Measurements from ENCODE around the gene DIABLO.
A peak's percentile ranks its signal among the peaks of the same experiment; 100 is the strongest.

The DIABLO gene

GRCh38 chr12:122225683-122226365 lies at the start of gene DIABLO:
Gene DIABLO, minus strand, starts transcription at chr12:122226052. Its CDS starts 38 bp downstream, at chr12:122226014.
- H3K4me2 ChIP-seq (ENCODE audit: low read depth, low read length), result peak within 1 kb of the TSS; percentile 57
- H3K4me1 ChIP-seq (ENCODE audit: low read length), result 0 out of 2 replicates have a peak, but pooled peaks cover 3% of the 10 kb centered on the region
- peak within 1 kb of the TSS; percentile 69; the same call in 1 of the 2 replicates for H2AFZ ChIP-seq (ENCODE audit: low read length)
- no peaks in the 10 kb centered on the region for H3K9me2 ChIP-seq (replicated peaks; ENCODE audit: insufficient read depth, low read length)
- H3K4me3 ChIP-seq (ENCODE audit: low read length), result peak within 1 kb of the TSS; percentile 85
- H3K27ac ChIP-seq (ENCODE audit: low read length), result peak within 1 kb of the TSS; percentile 88
- H3F3A ChIP-seq (ENCODE audit: insufficient read depth, low read length), result no peaks in the 10 kb centered on the region
- H3K36me3 ChIP-seq (replicated peaks; ENCODE audit: insufficient read depth, low read length), result no peaks in the 10 kb centered on the region
- peak within 1 kb of the TSS; percentile 78 for H3K9ac ChIP-seq (ENCODE audit: low read length)
- peak; percentile 96 for DNase-seq
- peaks cover 35% of the 10 kb centered on the region for H3K79me2 ChIP-seq (ENCODE audit: low read length)
- no peaks in the 10 kb centered on the region for H4K20me1 ChIP-seq (ENCODE audit: insufficient read depth, low read length)
- no peaks in the 10 kb centered on the region for H3K9me3 ChIP-seq (replicated peaks; ENCODE audit: insufficient read depth, low read length)
- H3K27me3 ChIP-seq (replicated peaks; ENCODE audit: insufficient read depth, low read length), result no peaks in the 10 kb centered on the region
- TF ChIP-seq CTCF (IDR thresholded peaks at IDR 0.05; ENCODE audit: low read length) (no peak), EZH2phosphoT487 (IDR thresholded peaks at IDR 0.05; ENCODE audit: low read length) (no peak), EZH2 (optimal IDR thresholded peaks at IDR 0.05; ENCODE audit: low read depth, low read length) (no peak)

- H3K4me2 ChIP-seq (ENCODE audit: low read depth, low read length), result no peak overlapping the region
- no peak overlapping the region for H3K27ac ChIP-seq (ENCODE audit: low read length)
- no peak overlapping the region for H3K4me3 ChIP-seq (ENCODE audit: low read length)
- TF ChIP-seq CTCF (IDR thresholded peaks at IDR 0.05; ENCODE audit: low read length) (no peak), EZH2phosphoT487 (IDR thresholded peaks at IDR 0.05; ENCODE audit: low read length) (no peak), EZH2 (optimal IDR thresholded peaks at IDR 0.05; ENCODE audit: low read depth, low read length) (no peak)
- no peaks in the 10 kb centered on the region for H3K79me2 ChIP-seq (ENCODE audit: low read length)
- H3K36me3 ChIP-seq (replicated peaks; ENCODE audit: insufficient read depth, low read length), result no peaks in the 10 kb centered on the region
- H3K9ac ChIP-seq (ENCODE audit: low read length), result no peak overlapping the region
- H3K9me2 ChIP-seq (replicated peaks; ENCODE audit: insufficient read depth, low read length), result no peaks in the 10 kb centered on the region
- no peaks in the 10 kb centered on the region for H3F3A ChIP-seq (ENCODE audit: insufficient read depth, low read length)
- no peak for DNase-seq
- H3K4me1 ChIP-seq (ENCODE audit: low read length), result no peaks in the 10 kb centered on the region
- no peaks in the 10 kb centered on the region for H3K9me3 ChIP-seq (replicated peaks; ENCODE audit: insufficient read depth, low read length)
- H4K20me1 ChIP-seq (ENCODE audit: insufficient read depth, low read length), result no peaks in the 10 kb centered on the region
- no peak overlapping the region for H2AFZ ChIP-seq (ENCODE audit: low read length)
- no peaks in the 10 kb centered on the region for H3K27me3 ChIP-seq (replicated peaks; ENCODE audit: insufficient read depth, low read length)
Measured at GRCh38 chr12:122275459-122275858, 49.6 kb upstream of the DIABLO start.

- H3K79me2 ChIP-seq (ENCODE audit: low read length), result peaks cover 6% of the 10 kb centered on the region; the same call in 1 of the 2 replicates
- peak; percentile 92 for DNase-seq
- no peaks in the 10 kb centered on the region for H4K20me1 ChIP-seq (ENCODE audit: insufficient read depth, low read length)
- 0 out of 2 replicates have a peak, but pooled peaks cover 4% of the 10 kb centered on the region for H3F3A ChIP-seq (ENCODE audit: insufficient read depth, low read length)
- H3K9me3 ChIP-seq (replicated peaks; ENCODE audit: insufficient read depth, low read length), result no peaks in the 10 kb centered on the region
- peak within 1 kb of the TSS; percentile 83; the same call in 1 of the 2 replicates for H3K27ac ChIP-seq (ENCODE audit: low read length)
- TF ChIP-seq EZH2phosphoT487 (IDR thresholded peaks at IDR 0.05; ENCODE audit: low read length) (no peak), EZH2 (optimal IDR thresholded peaks at IDR 0.05; ENCODE audit: low read depth, low read length) (no peak), CTCF (IDR thresholded peaks at IDR 0.05; ENCODE audit: low read length) (no peak)
- H3K4me1 ChIP-seq (ENCODE audit: low read length), result no peaks in the 10 kb centered on the region
- peak within 1 kb of the TSS; percentile 86 for H2AFZ ChIP-seq (ENCODE audit: low read length)
- peak within 1 kb of the TSS; percentile 60 for H3K4me2 ChIP-seq (ENCODE audit: low read depth, low read length)
- H3K36me3 ChIP-seq (replicated peaks; ENCODE audit: insufficient read depth, low read length), result no peaks in the 10 kb centered on the region
- peak within 1 kb of the TSS; percentile 85 for H3K9ac ChIP-seq (ENCODE audit: low read length)
- H3K9me2 ChIP-seq (replicated peaks; ENCODE audit: insufficient read depth, low read length), result no peaks in the 10 kb centered on the region
- H3K4me3 ChIP-seq (ENCODE audit: low read length), result peak within 1 kb of the TSS; percentile 86
- no peaks in the 10 kb centered on the region for H3K27me3 ChIP-seq (replicated peaks; ENCODE audit: insufficient read depth, low read length)
Measured at GRCh38 chr12:122266230-122266901, 40.5 kb upstream of the DIABLO start, which contains the start of gene VPS33A. Gene VPS33A, minus strand, starts transcription at chr12:122266494. Its CDS starts 86 bp downstream, at chr12:122266408.

All from MM.1S (cell line).